Lung (tissue), 12 donors: ENCODE results near the gene GMEB2. TPM values are rescaled to one million over a fixed set of nuclear protein-coding genes. Genes with fewer than 3 reads are reported as not detected.

Experiments used
- ATAC-seq: fragments of 200-7000 bp; cut with Tn5 transposase; one replicate; pipeline ENCODE4 v1.9.1; 2020; ENCODE audit warnings: moderate number of reproducible peaks; ENCODE audit not compliant: insufficient read depth, low FRiP score
- DNase-seq, 3 donors: peaks; one replicate each; pipeline ENCODE4 v3.0.0-alpha.2; 2013 to 2017
- H3K27ac ChIP-seq, 2 donors: one replicate each; pipeline ENCODE4 v1.5.1; 2013; ENCODE audit warnings: mild to moderate bottlenecking in 2 of 2, moderate library complexity in 2 of 2, control low read depth in 1 of 2, inconsistent platforms in 1 of 2, low read depth in 1 of 2, low read length in 1 of 2
- H3K27me3 ChIP-seq, 3 donors: one replicate each; pipeline ENCODE4 v1.5.1; 2013; ENCODE audit warnings: low read length in 2 of 3; ENCODE audit not compliant: control insufficient read depth in 3 of 3, insufficient read depth in 3 of 3
- H3K36me3 ChIP-seq, 4 donors: one replicate each; pipeline ENCODE4 v1.5.1; 2013; ENCODE audit warnings: low read length in 4 of 4, mild to moderate bottlenecking in 1 of 4, moderate library complexity in 1 of 4; ENCODE audit not compliant: control insufficient read depth in 4 of 4, insufficient read depth in 4 of 4
- H3K4me1 ChIP-seq, 5 donors: one replicate each; pipeline ENCODE4 v1.5.1; 2013; ENCODE audit warnings: low read length in 5 of 5, mild to moderate bottlenecking in 2 of 5, moderate library complexity in 1 of 5; ENCODE audit not compliant: control insufficient read depth in 5 of 5, insufficient read depth in 5 of 5
- H3K4me3 ChIP-seq: one replicate; pipeline ENCODE4 v1.5.1; 2013; ENCODE audit warnings: mild to moderate bottlenecking, control low read depth, moderate library complexity
- H3K9ac ChIP-seq, 2 donors: one replicate each; pipeline ENCODE4 v1.5.1; 2013; ENCODE audit warnings: low read length in 2 of 2, control low read depth in 1 of 2; ENCODE audit not compliant: insufficient read depth in 1 of 2
- H3K9me3 ChIP-seq, 4 donors: one replicate each; pipeline ENCODE4 v1.5.1; 2013; ENCODE audit warnings: low read length in 3 of 4, mild to moderate bottlenecking in 1 of 4, moderate library complexity in 1 of 4; ENCODE audit not compliant: control insufficient read depth in 4 of 4, insufficient read depth in 3 of 4
- CTCF ChIP-seq: IDR thresholded peaks from 2 replicates; pipeline ENCODE4 v1.5.1; 2012; ENCODE audit warnings: mild to moderate bottlenecking; ENCODE audit errors: control extremely low read depth, extremely low read depth
- WGBS, 2 donors: extraction: QIAGEN DNeasy Blood & Tissue Kit; methylation state at CpG; one replicate each; pipeline ENCODE4 v1.1.7; 2013; 5-methylcytosine and 5-hydroxymethylcytosine counted together
- polyA plus RNA-seq, 2 donors: library from polyadenylated mRNA; stranded (reverse); fragments of 200-250 nt; gene quantifications; one replicate each; pipeline ENCODE4 v1.2.1, GENCODE V29; 2013
- total RNA-seq, 2 donors: library from RNA; depleted of rRNA in 1 of 2; stranded (reverse); fragments of >200 nt in 1 of 2; gene quantifications; one replicate each; pipeline ENCODE4 v1.2.1, GENCODE V29; 2014 to 2021
- donor health status: control.
- donor health status: control.
- donor health status: Bipolar disorder and iron deficiency.
- donor health status: healthy.
- donor health status: DM: yes; HTN: yes; CAD: no.

GMEB2 gene
- total and polyA plus RNA-seq, 4 donors: 7.6 to 12.9 (median 10.3) TPM

DNA sequence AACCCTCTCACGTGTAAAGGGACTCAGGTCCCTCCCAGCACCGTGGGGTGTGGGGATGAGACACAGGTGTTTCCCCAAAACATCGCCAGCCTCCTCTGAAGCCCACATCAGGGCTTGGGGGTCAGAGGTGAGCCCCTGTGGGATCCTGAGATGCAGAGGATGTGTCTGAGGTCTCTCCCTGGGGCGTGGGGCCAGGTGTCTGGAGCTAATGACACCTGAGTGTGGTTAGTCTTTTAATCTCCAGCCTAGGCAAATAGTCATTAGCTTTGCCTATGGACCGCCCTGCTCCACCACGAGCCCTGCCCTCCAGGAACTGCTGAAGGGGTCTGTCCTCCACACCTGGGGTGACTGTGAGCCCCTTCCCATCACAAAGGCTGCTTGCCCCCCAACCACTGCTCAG lies 81.1 kb downstream of the GMEB2 start:
- ATAC-seq: no peak
- H3K9me3 ChIP-seq: no peaks in the 10 kb centered on the region
- WGBS, 2 donors: 55 to 59% methylated on average over 6 of the region's 6 CpGs
- no peaks in the 10 kb centered on the region for H3K4me1 ChIP-seq
- DNase-seq: no peak
- no peak overlapping the region for H3K27ac ChIP-seq
- H3K9ac ChIP-seq: no peak overlapping the region
- H3K4me3 ChIP-seq: no peak overlapping the region
- H3K36me3 ChIP-seq: no peaks in the 10 kb centered on the region
- no peak for TF ChIP-seq CTCF
- H3K27me3 ChIP-seq: peaks cover 0 to 28% (median 7%) of the 10 kb centered on the region in 3 donors

- Histone ChIP-seq H3K9ac (no peak overlapping the region), H3K27ac (no peak overlapping the region), H3K4me1 (no peaks in the 10 kb centered on the region), H3K27me3 (peaks cover 0 to 26% (median 7%) of the 10 kb centered on the region in 3 donors), H3K9me3 (no peaks in the 10 kb centered on the region), H3K36me3 (no peaks in the 10 kb centered on the region), H3K4me3 (no peak overlapping the region)
- no peak for DNase-seq
- TF ChIP-seq CTCF: no peak
- ATAC-seq: no peak
- WGBS, 2 donors: 69 to 75% methylated on average over 19 of the region's 19 CpGs
Observed at GRCh38 chr20:63544958-63545516, 81.9 kb downstream of the GMEB2 start.

DNA sequence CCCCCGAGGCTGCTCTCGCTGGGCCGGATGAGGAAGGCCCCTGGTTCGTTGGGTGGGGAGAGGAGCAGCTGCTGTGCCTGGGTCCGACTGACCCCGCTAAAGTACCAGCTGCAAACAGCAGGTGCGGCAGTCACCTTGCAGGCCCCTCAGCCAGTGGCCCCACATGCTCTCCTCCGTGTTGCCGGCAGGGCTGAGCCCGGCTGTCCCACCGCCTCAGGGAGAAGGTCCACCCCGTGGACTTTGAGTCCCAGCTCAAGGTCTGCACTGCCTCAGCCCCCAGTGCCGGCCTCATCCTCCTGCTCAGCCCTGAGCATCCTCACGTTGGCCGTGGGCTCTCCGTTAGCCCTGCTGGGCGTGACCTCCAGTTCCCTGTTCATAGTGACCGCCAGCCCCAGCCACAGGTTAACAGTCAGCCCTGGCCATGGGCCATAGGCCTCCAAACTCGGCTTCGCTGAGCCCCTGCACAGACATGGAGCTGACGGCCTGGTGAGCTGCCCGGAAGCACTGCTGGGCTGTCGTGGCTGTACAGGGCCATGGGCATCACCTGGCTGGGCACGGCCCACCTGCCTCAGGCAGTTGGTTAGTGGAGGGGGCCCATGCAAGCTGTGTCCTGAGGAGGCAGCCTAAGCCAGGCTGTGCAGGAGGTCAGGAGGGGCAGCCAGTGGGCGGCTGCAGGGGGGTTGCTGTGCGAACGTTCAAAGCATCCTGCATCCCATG lies 82.5 kb downstream of the GMEB2 start:
- peaks cover 0 to 23% (median 6%) of the 10 kb centered on the region in 3 donors for H3K27me3 ChIP-seq
- H3K36me3 ChIP-seq: no peaks in the 10 kb centered on the region

More for the DNA sequence above, 82.5 kb downstream of the GMEB2 start:
- 75 to 81% methylated on average over 25 to 27 of the region's 27 CpGs for WGBS, 2 donors
- H3K27ac ChIP-seq: no peak overlapping the region
- H3K9ac ChIP-seq: no peak overlapping the region
- TF ChIP-seq CTCF: no peak
- H3K4me3 ChIP-seq: no peak overlapping the region
- DNase-seq: no peak
- H3K9me3 ChIP-seq: no peaks in the 10 kb centered on the region
- no peak for ATAC-seq
- H3K4me1 ChIP-seq: no peaks in the 10 kb centered on the region
